ENCODE data around the gene EXT2.

Gene EXT2

GRCh38 chr11:44192017-44192385, 96.5 kb downstream of the EXT2 start:
- TF ChIP-seq CTCF (conservative IDR thresholded peaks at IDR 0.05; ENCODE audit: low read depth, low read length) = no peak

GRCh38 chr11:44192462-44193100, 97.1 kb downstream of the EXT2 start:
- Histone ChIP-seq H3K79me2 (ENCODE audit: insufficient read depth, low read depth) (no peaks in the 10 kb centered on the region), H3K4me3 (IDR thresholded peaks at IDR 0.05; ENCODE audit: insufficient read depth, low read depth, low read length) (no peak overlapping the region), H4K20me1 (ENCODE audit: insufficient read depth) (no peaks in the 10 kb centered on the region), H3K27me3 (ENCODE audit: insufficient read depth, low read depth) (no peaks in the 10 kb centered on the region), H3K27ac (no peak overlapping the region), H3K9ac (no peak overlapping the region), H3K36me3 (ENCODE audit: insufficient read depth) (no peaks in the 10 kb centered on the region), H2AFZ (ENCODE audit: low read depth) (no peak overlapping the region), H3K4me2 (no peak overlapping the region), H3K4me1 (ENCODE audit: low read depth, poor library complexity, severe bottlenecking) (no peaks in the 10 kb centered on the region)
- no peak for TF ChIP-seq CTCF (conservative IDR thresholded peaks at IDR 0.05; ENCODE audit: low read depth, low read length)

More at GRCh38 chr11:44192017-44192385, 96.5 kb downstream of the EXT2 start:
- Histone ChIP-seq H3K79me2 (ENCODE audit: insufficient read depth, low read depth) (no peaks in the 10 kb centered on the region), H3K4me1 (ENCODE audit: low read depth, poor library complexity, severe bottlenecking) (no peaks in the 10 kb centered on the region), H3K9ac (no peak overlapping the region), H4K20me1 (ENCODE audit: insufficient read depth) (no peaks in the 10 kb centered on the region), H3K27ac (no peak overlapping the region), H3K4me2 (no peak overlapping the region), H3K4me3 (IDR thresholded peaks at IDR 0.05; ENCODE audit: insufficient read depth, low read depth, low read length) (no peak overlapping the region), H3K27me3 (ENCODE audit: insufficient read depth, low read depth) (no peaks in the 10 kb centered on the region), H3K36me3 (ENCODE audit: insufficient read depth) (no peaks in the 10 kb centered on the region), H2AFZ (ENCODE audit: low read depth) (no peak overlapping the region)

GRCh38 chr11:44193856-44194255, 98.4 kb downstream of the EXT2 start:
- Histone ChIP-seq H3K27ac (no peak overlapping the region), H3K4me3 (IDR thresholded peaks at IDR 0.05; ENCODE audit: insufficient read depth, low read depth, low read length) (no peak overlapping the region), H3K4me1 (ENCODE audit: low read depth, poor library complexity, severe bottlenecking) (no peaks in the 10 kb centered on the region), H3K79me2 (ENCODE audit: insufficient read depth, low read depth) (no peaks in the 10 kb centered on the region), H2AFZ (ENCODE audit: low read depth) (no peak overlapping the region), H3K4me2 (no peak overlapping the region), H3K9ac (no peak overlapping the region), H3K27me3 (ENCODE audit: insufficient read depth, low read depth) (no peaks in the 10 kb centered on the region), H4K20me1 (ENCODE audit: insufficient read depth) (no peaks in the 10 kb centered on the region), H3K36me3 (ENCODE audit: insufficient read depth) (no peaks in the 10 kb centered on the region)
- TF ChIP-seq CTCF (conservative IDR thresholded peaks at IDR 0.05; ENCODE audit: low read depth, low read length) = no peak

- TF ChIP-seq CTCF (conservative IDR thresholded peaks at IDR 0.05; ENCODE audit: low read depth, low read length) = no peak
- H3K4me1 ChIP-seq (ENCODE audit: low read depth, poor library complexity, severe bottlenecking) = no peaks in the 10 kb centered on the region
- no peak overlapping the region for H3K27ac ChIP-seq
- no peak overlapping the region for H3K9ac ChIP-seq
- H3K4me3 ChIP-seq (IDR thresholded peaks at IDR 0.05; ENCODE audit: insufficient read depth, low read depth, low read length) = no peak overlapping the region
- H3K4me2 ChIP-seq = no peak overlapping the region
- H4K20me1 ChIP-seq (ENCODE audit: insufficient read depth) = no peaks in the 10 kb centered on the region
- no peaks in the 10 kb centered on the region for H3K36me3 ChIP-seq (ENCODE audit: insufficient read depth)
- H2AFZ ChIP-seq (ENCODE audit: low read depth) = no peak overlapping the region
- no peaks in the 10 kb centered on the region for H3K79me2 ChIP-seq (ENCODE audit: insufficient read depth, low read depth)
- no peaks in the 10 kb centered on the region for H3K27me3 ChIP-seq (ENCODE audit: insufficient read depth, low read depth)
Observed at GRCh38 chr11:44198146-44198724, 102.8 kb downstream of the EXT2 start.

Measured in KMS-11 (cell line).